Neuronal stem cell (in vitro differentiated cells): ENCODE measurements around the gene CD84.
A peak's percentile ranks its signal among the peaks of the same experiment; 100 is the strongest.
"Not testable (repeated sequence)": the region's sequence is repeated elsewhere in the genome, so short reads cannot be mapped to it uniquely, and the experiment has no call there.

Source experiments
- DNase-seq: peaks from one replicate; pipeline ENCODE4 v3.0.0-alpha.2; 2013; ENCODE audit warnings: low spot score
- H2AFZ ChIP-seq: one replicate; pipeline ENCODE4 v1.6.1; 2013; ENCODE audit warnings: mild to moderate bottlenecking, low read length, inconsistent platforms
- H2AK5ac ChIP-seq: 2 replicates; pipeline ENCODE4 v1.6.1; 2013; ENCODE audit warnings: low read depth, mild to moderate bottlenecking, inconsistent platforms, low read length, moderate library complexity, mixed read lengths
- H2BK120ac ChIP-seq: 2 replicates; pipeline ENCODE4 v1.6.1; 2013; ENCODE audit warnings: low read depth, mild to moderate bottlenecking, inconsistent platforms, low read length, moderate library complexity, mixed read lengths
- H2BK12ac ChIP-seq: one replicate; pipeline ENCODE4 v1.6.1; 2013; ENCODE audit warnings: low read length, inconsistent platforms
- H2BK15ac ChIP-seq: 2 replicates; pipeline ENCODE4 v1.6.1; 2013; ENCODE audit warnings: mild to moderate bottlenecking, low read length, inconsistent platforms, mixed read lengths
- H2BK5ac ChIP-seq: one replicate; pipeline ENCODE4 v1.6.1; 2013; ENCODE audit warnings: inconsistent platforms, mild to moderate bottlenecking, low read length, moderate library complexity
- H3K14ac ChIP-seq: one replicate; pipeline ENCODE4 v1.6.1; 2013; ENCODE audit warnings: low read length, inconsistent platforms
- H3K18ac ChIP-seq: 2 replicates; pipeline ENCODE4 v1.6.1; 2013; ENCODE audit warnings: low read length, inconsistent platforms
- H3K23ac ChIP-seq: 2 replicates; pipeline ENCODE4 v1.6.1; 2013; ENCODE audit warnings: low read depth, mild to moderate bottlenecking, mixed read lengths, low read length, inconsistent platforms; ENCODE audit not compliant: poor library complexity
- H3K27ac ChIP-seq: replicated peaks from 3 replicates; pipeline ENCODE4 v1.5.1; 2013; ENCODE audit warnings: low read length, inconsistent platforms
- H3K27me3 ChIP-seq, 3 experiments: 2 replicates each; pipeline ENCODE4 v1.6.1; 2013; ENCODE audit warnings: low read length in 3 of 3, mild to moderate bottlenecking in 2 of 3, inconsistent platforms in 1 of 3, low read depth in 1 of 3, mixed read lengths in 1 of 3, moderate library complexity in 1 of 3; ENCODE audit not compliant: control insufficient read depth in 3 of 3, insufficient read depth in 3 of 3
- H3K36me3 ChIP-seq, 2 donors: replicated peaks in 1 of 2; 2 replicates each; pipeline ENCODE4 v1.6.1; 2013; ENCODE audit warnings: low read length in 2 of 2; ENCODE audit not compliant: control insufficient read depth in 2 of 2, insufficient read depth in 2 of 2
- H3K4ac ChIP-seq: 2 replicates; pipeline ENCODE4 v1.6.1; 2013; ENCODE audit warnings: inconsistent platforms, mild to moderate bottlenecking, low read length, moderate library complexity
- H3K4me1 ChIP-seq, 2 donors: 1 replicate in 1 of 2; 2 replicates in 1 of 2; pipeline ENCODE4 v1.6.1; 2013; ENCODE audit warnings: low read length in 2 of 2, low read depth in 1 of 2; ENCODE audit not compliant: control insufficient read depth in 2 of 2, insufficient read depth in 1 of 2
- H3K4me2 ChIP-seq: one replicate; pipeline ENCODE4 v1.6.1; 2013; ENCODE audit warnings: mild to moderate bottlenecking, low read length, inconsistent platforms; ENCODE audit not compliant: insufficient read depth, poor library complexity, severe bottlenecking
- H3K4me3 ChIP-seq, 2 donors: 2 replicates each; pipeline ENCODE4 v1.5.1; 2013; ENCODE audit warnings: low read length in 2 of 2, mild to moderate bottlenecking in 2 of 2, inconsistent platforms in 1 of 2, moderate library complexity in 1 of 2
- H3K79me1 ChIP-seq: one replicate; pipeline ENCODE4 v1.6.1; 2013; ENCODE audit warnings: low read depth, mild to moderate bottlenecking, inconsistent platforms, low read length, moderate library complexity
- H3K9ac ChIP-seq: one replicate; pipeline ENCODE4 v1.6.1; 2013; ENCODE audit warnings: mild to moderate bottlenecking, low read depth, low read length, inconsistent platforms; ENCODE audit not compliant: poor library complexity
- H3K9me3 ChIP-seq, 2 donors: replicated peaks in 1 of 2; 2 replicates each; pipeline versions ENCODE3 to v1.6.1; 2013; ENCODE audit warnings: low read length in 2 of 2, mild to moderate bottlenecking in 2 of 2, inconsistent platforms in 1 of 2, low read depth in 1 of 2, mixed read lengths in 1 of 2, moderate library complexity in 1 of 2; ENCODE audit not compliant: control insufficient read depth in 2 of 2, insufficient read depth in 1 of 2
- H4K8ac ChIP-seq: one replicate; pipeline ENCODE4 v1.6.1; 2013; ENCODE audit warnings: low read depth, mild to moderate bottlenecking, inconsistent platforms, low read length, moderate library complexity
- H4K91ac ChIP-seq: one replicate; pipeline ENCODE4 v1.6.1; 2013; ENCODE audit warnings: low read length, low read depth, mild to moderate bottlenecking, inconsistent platforms; ENCODE audit not compliant: poor library complexity
- WGBS, 2 donors: extraction: QIAGEN DNeasy Blood & Tissue Kit; methylation state at CpG; one replicate each; pipeline ENCODE4 v1.1.7; 2013; ENCODE audit warnings: missing lambda C conversion rate in 2 of 2, mixed read lengths in 1 of 2; ENCODE audit not compliant: insufficient read length in 2 of 2, insufficient replicate concordance in 1 of 2; ENCODE audit errors: extremely low coverage in 2 of 2; 5-methylcytosine and 5-hydroxymethylcytosine counted together

The CD84 gene

GRCh38 chr1:160567858-160568682, 11.2 kb downstream of the CD84 start:
- no peak overlapping the region for H2BK120ac ChIP-seq
- H3K27ac ChIP-seq: no peak overlapping the region
- H3K18ac ChIP-seq: no peak overlapping the region
- no peaks in the 10 kb centered on the region for H3K79me1 ChIP-seq
- H3K9ac ChIP-seq: no peak overlapping the region
- H3K14ac ChIP-seq: no peak overlapping the region
- no peak overlapping the region for H2AFZ ChIP-seq
- H3K4me1 ChIP-seq: no peaks in the 10 kb centered on the region
- H2BK15ac ChIP-seq: no peak overlapping the region
- H4K91ac ChIP-seq: no peak overlapping the region
- H3K4me3 ChIP-seq: no peak overlapping the region
- no peaks in the 10 kb centered on the region for H3K9me3 ChIP-seq
- no peaks in the 10 kb centered on the region for H3K36me3 ChIP-seq
- no peak overlapping the region for H3K4ac ChIP-seq
- no CpG with 5 or more reads among the region's 8 CpGs for WGBS, 2 donors
- H3K4me2 ChIP-seq: no peak overlapping the region
- DNase-seq: no peak
- no peak overlapping the region for H2BK12ac ChIP-seq
- H2BK5ac ChIP-seq: no peak overlapping the region
- H3K23ac ChIP-seq: no peak overlapping the region
- no peaks in the 10 kb centered on the region for H3K27me3 ChIP-seq
- H2AK5ac ChIP-seq: no peak overlapping the region
- no peak overlapping the region for H4K8ac ChIP-seq

- Histone ChIP-seq H3K27me3 (no peaks in the 10 kb centered on the region), H3K18ac (no peak overlapping the region), H4K91ac (no peak overlapping the region), H3K4me3 (no peak overlapping the region), H3K4me1 (no peaks in the 10 kb centered on the region), H2AFZ (no peak overlapping the region), H3K9ac (no peak overlapping the region), H2BK12ac (no peak overlapping the region), H3K14ac (no peak overlapping the region), H3K79me1 (no peaks in the 10 kb centered on the region), H3K9me3 (no peaks in the 10 kb centered on the region), H2BK15ac (no peak overlapping the region), H3K4ac (no peak overlapping the region), H2BK120ac (no peak overlapping the region), H3K36me3 (no peaks in the 10 kb centered on the region), H3K27ac (no peak overlapping the region), H2AK5ac (no peak overlapping the region), H3K4me2 (no peak overlapping the region), H4K8ac (no peak overlapping the region), H3K23ac (no peak overlapping the region), H2BK5ac (no peak overlapping the region)
- no CpG with 5 or more reads among the region's 5 CpGs for WGBS, 2 donors
- no peak for DNase-seq
Measured at GRCh38 chr1:160567341-160567740, 12.0 kb downstream of the CD84 start.

GRCh38 chr1:160565564-160565963, 13.7 kb downstream of the CD84 start:
- Histone ChIP-seq H2AK5ac (no peak overlapping the region), H2BK15ac (no peak overlapping the region), H2BK5ac (no peak overlapping the region), H2BK120ac (no peak overlapping the region), H4K8ac (no peak overlapping the region), H3K4me2 (no peak overlapping the region), H4K91ac (no peak overlapping the region), H3K27ac (no peak overlapping the region), H3K23ac (no peak overlapping the region), H3K4me3 (no peak overlapping the region), H3K9me3 (no peaks in the 10 kb centered on the region), H3K79me1 (no peaks in the 10 kb centered on the region), H3K27me3 (no peaks in the 10 kb centered on the region), H3K36me3 (no peaks in the 10 kb centered on the region), H3K14ac (no peak overlapping the region), H3K18ac (no peak overlapping the region), H3K9ac (no peak overlapping the region), H3K4ac (no peak overlapping the region), H3K4me1 (no peaks in the 10 kb centered on the region), H2BK12ac (no peak overlapping the region), H2AFZ (peak overlapping the region; percentile 1)
- no peak for DNase-seq
- WGBS, 2 donors: no CpG with 5 or more reads among the region's 4 CpGs

- DNase-seq, H3K79me1 ChIP-seq, H2AFZ ChIP-seq, H3K27ac ChIP-seq, H3K4me2 ChIP-seq, H2BK5ac ChIP-seq, H3K36me3 ChIP-seq, H3K4me1 ChIP-seq, H3K4me3 ChIP-seq, H2BK12ac ChIP-seq, H4K91ac ChIP-seq, H2BK120ac ChIP-seq, H2AK5ac ChIP-seq, H3K18ac ChIP-seq, H3K14ac ChIP-seq, H3K4ac ChIP-seq, H2BK15ac ChIP-seq, H3K9me3 ChIP-seq, H3K23ac ChIP-seq, H3K27me3 ChIP-seq, H3K9ac ChIP-seq, H4K8ac ChIP-seq: not testable (repeated sequence)
- WGBS, 2 donors: no CpG with 5 or more reads among the region's 1 CpG
Measured at GRCh38 chr1:160563230-160563629, 16.1 kb downstream of the CD84 start.
